Measurements from ENCODE around the gene PITX2. TPM values are rescaled to one million over a fixed set of nuclear protein-coding genes. Genes with fewer than 3 reads are reported as not detected.

Gene PITX2
- total and polyA plus RNA-seq, 2 of the 8 experiments (the other 6 are each of a cell fraction or from before 2014, with no cell fraction given), result 0.09 to 0.67 TPM

- TF ChIP-seq EZH2 (IDR thresholded peaks at IDR 0.05; ENCODE audit: low read depth, low read length, severe bottlenecking) (peak; percentile 19), CBX8 (IDR thresholded peaks at IDR 0.05; ENCODE audit: borderline replicate concordance, low read depth, low read length) (no peak; the same call in 1 of the 2 replicates), EP300 (IDR thresholded peaks at IDR 0.05; ENCODE audit: borderline replicate concordance in 1 of 2, low read depth in 2 of 2, low read length in 2 of 2) (no peak), SP4 (IDR thresholded peaks at IDR 0.05; ENCODE audit: low read length) (no peak)
These were observed 15.3 kb upstream of the PITX2 start (continued) for GRCh38 chr4:110638089-110638746.
